Spleen (tissue), 7 donors: ENCODE data around the gene CD55.

Source experiments
- CTCF ChIP-seq, 11 experiments: fragments of 200-600 bp in 7 of 11; fragments of 450-650 bp in 4 of 11; sonication (generic) in 4 of 11; IDR thresholded peaks in 8 of 11; conservative IDR thresholded peaks in 3 of 11; 1 replicate in 7 of 11; 2 replicates in 4 of 11; pipeline versions ENCODE4 v1.4.0 to v1.8.0; 2016 to 2021; ENCODE audit warnings: antibody characterized with exemption in 11 of 11, inconsistent platforms in 4 of 11, mild to moderate bottlenecking in 1 of 11
- POLR2A ChIP-seq, 3 donors: fragments of 450-650 bp; IDR thresholded peaks; one replicate each; pipeline ENCODE4 v1.5.1; 2017; ENCODE audit warnings: antibody characterized with exemption in 3 of 3, mild to moderate bottlenecking in 1 of 3
- donor health status: DM: no; HTN: no; CAD: no; lungs with moderate emphysema.
- donor health status: DM: no; HTN: no; CAD: no.
- donor health status: DM: no; HTN: no; CAD: no.

GRCh38 chr1:207289756-207290155 lies 31.7 kb upstream of the CD55 start:
- TF ChIP-seq CTCF (IDR thresholded peaks at IDR 0.05 in 8 of 11, conservative IDR thresholded peaks at IDR 0.05 in 3 of 11) (no peak), POLR2A (IDR thresholded peaks at IDR 0.05) (no peak)
